ENCODE results near the gene PNKD. TPM values are rescaled to one million over a fixed set of nuclear protein-coding genes. Genes with fewer than 3 reads are reported as not detected.

PNKD gene
- total and polyA plus RNA-seq, 2 of the 8 experiments (the other 6 are each of a cell fraction or from before 2014, with no cell fraction given): 43.9 to 65.4 TPM

- Histone ChIP-seq H3K9me3 (ENCODE audit: insufficient read depth in 2 of 2, low read depth in 1 of 2, low read length in 1 of 2) (no peaks in the 10 kb centered on the region), H3K23me2 (ENCODE audit: low read depth, low read length) (no peaks in the 10 kb centered on the region), H4K5ac (ENCODE audit: insufficient read length, low read depth, low read length) (no peak overlapping the region), H2BK120ac (replicated peaks; ENCODE audit: low read depth, low read length) (no peak overlapping the region), H2AK5ac (ENCODE audit: low read depth, low read length) (no peak overlapping the region), H4K91ac (replicated peaks; ENCODE audit: insufficient read length, low read length) (no peak overlapping the region), H3K14ac (ENCODE audit: insufficient read length) (no peak overlapping the region), H3K27ac (ENCODE audit: low read depth, low read length) (no peak overlapping the region), H2BK12ac (ENCODE audit: low read depth, low read length) (no peak overlapping the region), H2BK15ac (ENCODE audit: low read length) (no peak overlapping the region), H4K20me1 (replicated peaks in 1 of 2; ENCODE audit: control insufficient read depth in 1 of 2, insufficient read depth in 2 of 2, low read length in 2 of 2) (peaks cover 0 to 18% of the 10 kb centered on the region in 2 experiments), H3K4ac (replicated peaks; ENCODE audit: insufficient read length, low read depth, low read length) (no peak overlapping the region), H3K79me2 (ENCODE audit: control insufficient read depth in 1 of 2, insufficient read depth in 2 of 2, low read length in 2 of 2) (no peaks in the 10 kb centered on the region), H3K56ac (replicated peaks; ENCODE audit: insufficient read length, low read depth, low read length) (no peak overlapping the region), H3K4me2 (ENCODE audit: insufficient read depth in 1 of 2, low read depth in 2 of 2, low read length in 2 of 2) (no peak overlapping the region), H4K8ac (ENCODE audit: extremely low read depth, insufficient read depth, low read length) (no peak overlapping the region), H3K27me3 (replicated peaks in 1 of 4; ENCODE audit: control insufficient read depth in 3 of 4, extremely low read depth in 1 of 4, insufficient read depth in 3 of 4, low read length in 3 of 4) (no peaks in the 10 kb centered on the region), H3K79me1 (ENCODE audit: low read depth, low read length) (no peaks in the 10 kb centered on the region), H2BK20ac (ENCODE audit: low read length) (no peak overlapping the region), H3K36me3 (ENCODE audit: control insufficient read depth in 2 of 4, insufficient read depth in 4 of 4, low read length in 3 of 4) (peaks cover 0 to 41% (median 9%) of the 10 kb centered on the region in 4 experiments; a peak in 6 of 8 replicates), H3K4me3 (ENCODE audit: extremely low read depth in 1 of 4, insufficient read depth in 2 of 4, low read depth in 3 of 4, low read length in 4 of 4) (no peak overlapping the region), H2BK5ac (ENCODE audit: low read depth, low read length) (no peak overlapping the region), H3K9ac (replicated peaks in 1 of 4; ENCODE audit: extremely low read depth in 1 of 4, low read depth in 3 of 4, low read length in 3 of 4) (no peak overlapping the region), H2AFZ (ENCODE audit: low read length) (no peak overlapping the region), H3K4me1 (replicated peaks in 1 of 4; ENCODE audit: control insufficient read depth in 3 of 4, insufficient read depth in 4 of 4, low read length in 3 of 4) (peaks cover 0 to 1% (median 0%) of the 10 kb centered on the region in 4 experiments; a peak in 2 of 7 replicates), H3K18ac (ENCODE audit: extremely low read depth, low read length) (no peak overlapping the region), H3K23ac (ENCODE audit: insufficient read length) (no peak overlapping the region)
- TF ChIP-seq RXRA (IDR thresholded peaks at IDR 0.05; ENCODE audit: insufficient read depth, low read depth, low read length) (no peak), TEAD4 (IDR thresholded peaks at IDR 0.05; ENCODE audit: low read depth, low read length) (no peak), TBP (IDR thresholded peaks at IDR 0.05; ENCODE audit: low read depth, low read length) (no peak), SRF (IDR thresholded peaks at IDR 0.05; ENCODE audit: low read depth, low read length) (no peak), CHD1 (IDR thresholded peaks at IDR 0.05; ENCODE audit: low read depth, low read length) (no peak), GTF2F1 (IDR thresholded peaks at IDR 0.05; ENCODE audit: borderline replicate concordance, low read depth, low read length) (no peak), POLR2AphosphoS5 (IDR thresholded peaks at IDR 0.05; ENCODE audit: low read depth, low read length) (no peak)
- 73% methylated on average over 7 of the region's 7 CpGs; no CpG with 5 or more reads in 1 of the 2 experiments for WGBS, 2 experiments (ENCODE audit: extremely low coverage in 1 of 2, insufficient coverage in 1 of 2, insufficient read length in 1 of 2, insufficient replicate concordance in 2 of 2, low coverage in 1 of 2, low lambda C conversion rate in 2 of 2, missing lambda C conversion rate in 1 of 2)
- FAIRE-seq: no peak
- no peak for DNase-seq (ENCODE audit: low read depth in 1 of 2, low spot score in 2 of 2)
- POLR2A ChIA-PET (ENCODE audit: partially characterized antibody): interaction anchor here (1.1 kb wide), 1 partner anchor 9 kb away, joined by 4 read pairs; no protein-coding TSS in a partner anchor
- CTCF ChIA-PET (ENCODE audit: partially characterized antibody): no interaction called here
Observed at GRCh38 chr2:218277921-218278320, 7.6 kb downstream of the PNKD start.
